ENCODE results near the gene SLC4A9.
A peak's percentile ranks its signal among the peaks of the same experiment; 100 is the strongest.
"Not testable (repeated sequence)": the region's sequence is repeated elsewhere in the genome, so short reads cannot be mapped to it uniquely, and the experiment has no call there.

Gene SLC4A9

GRCh38 chr5:140339636-140340035, 20.4 kb upstream of the SLC4A9 start:
- no peak for DNase-seq

GRCh38 chr5:140340605-140341121, 19.3 kb upstream of the SLC4A9 start:
- DNase-seq = no peak

GRCh38 chr5:140341591-140341990, 18.4 kb upstream of the SLC4A9 start:
- DNase-seq = peak in 1 of 2 experiments; percentile 12

- no peak for DNase-seq
These were observed 17.7 kb upstream of the SLC4A9 start for GRCh38 chr5:140342287-140342686.

- no peak for DNase-seq
These were observed 17.1 kb upstream of the SLC4A9 start for GRCh38 chr5:140342896-140343295.

GRCh38 chr5:140343849-140344248, 16.1 kb upstream of the SLC4A9 start:
- not testable (repeated sequence) for DNase-seq

- no peak for DNase-seq
These were observed 15.1 kb upstream of the SLC4A9 start for GRCh38 chr5:140344683-140345423.

GRCh38 chr5:140345919-140346347, 14.1 kb upstream of the SLC4A9 start:
- no peak for DNase-seq

GRCh38 chr5:140346348-140347221, 13.4 kb upstream of the SLC4A9 start, which contains the start of gene HBEGF:
HBEGF (minus strand) TSS chr5:140346603; CDS start chr5:140346328, 275 bp downstream.
- peak in 1 of 2 experiments; percentile 73 for DNase-seq

- no peak for DNase-seq
These were observed 12.6 kb upstream of the SLC4A9 start for GRCh38 chr5:140347360-140347759.

- no peak for DNase-seq
These were observed 11.9 kb upstream of the SLC4A9 start for GRCh38 chr5:140348104-140348503.

- no peak for DNase-seq
These were observed 10.8 kb upstream of the SLC4A9 start for GRCh38 chr5:140349244-140349643.

GRCh38 chr5:140351609-140352334, 8.2 kb upstream of the SLC4A9 start:
- peak; percentile 25 to 61 for DNase-seq

GRCh38 chr5:140355546-140355945, 4.4 kb upstream of the SLC4A9 start:
- no peak for DNase-seq

- DNase-seq = no peak
These were observed 2.9 kb upstream of the SLC4A9 start for GRCh38 chr5:140356853-140357725.

GRCh38 chr5:140357726-140358093, 2.3 kb upstream of the SLC4A9 start:
- peak; percentile 24 to 87 for DNase-seq

GRCh38 chr5:140358738-140359310, 1.2 kb upstream of the SLC4A9 start:
- no peak for DNase-seq

- DNase-seq = no peak
These were observed 886 bp downstream of the SLC4A9 start for GRCh38 chr5:140360681-140361479.

- DNase-seq = no peak
These were observed 1.9 kb downstream of the SLC4A9 start for GRCh38 chr5:140361901-140362300.

- DNase-seq = no peak
These were observed 2.3 kb downstream of the SLC4A9 start for GRCh38 chr5:140362311-140362710.

All from NCI-H446 (cell line).